ENCODE results near the gene CBLB.

DNA sequence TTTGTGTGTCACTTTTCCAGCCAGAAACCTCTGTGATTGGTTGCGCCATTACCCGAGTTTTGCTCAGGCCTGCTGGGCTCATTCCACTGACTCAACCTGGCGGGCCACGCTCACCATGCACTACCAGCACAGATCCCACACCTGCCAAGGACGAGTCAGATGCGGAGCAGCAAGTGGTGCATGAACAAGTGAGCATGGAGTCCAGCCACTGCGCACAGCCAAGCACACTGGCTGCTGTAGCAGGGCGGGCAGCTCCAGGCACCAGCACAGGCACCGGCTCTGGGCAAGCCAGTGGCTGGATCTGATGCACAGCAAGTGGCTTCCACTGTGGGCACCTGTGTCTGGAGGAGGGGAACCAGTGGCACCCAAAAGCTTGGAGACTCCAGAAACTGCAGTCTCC, 110.4 kb downstream of the CBLB start:
- no peak for TF ChIP-seq EZH2 (IDR thresholded peaks at IDR 0.05; ENCODE audit: insufficient read depth, poor library complexity, severe bottlenecking)
- TF ChIP-seq EZH2phosphoT487 (IDR thresholded peaks at IDR 0.05; ENCODE audit: insufficient read depth, low read depth): no peak
